RCC 7860 (cell line): ENCODE results near the gene JAKMIP3.

Experiments used
- DNase-seq: peaks from one replicate; pipeline ENCODE4 v3.0.0-alpha.2; 2015; ENCODE audit warnings: low spot score
- FAIRE-seq: peaks from 2 replicates; lab custom pipeline; 2012; peaks lifted over from hg19 to GRCh38; lab: Jason Lieb, UNC

Gene JAKMIP3

GRCh38 chr10:132043861-132044695 is 21.7 kb upstream of the JAKMIP3 start:
- FAIRE-seq (no peak), DNase-seq (no peak)

GRCh38 chr10:132044803-132045202 is 20.9 kb upstream of the JAKMIP3 start:
- no peak for DNase-seq
- FAIRE-seq: no peak

GRCh38 chr10:132045324-132045723 is 20.4 kb upstream of the JAKMIP3 start:
- DNase-seq: no peak
- FAIRE-seq: no peak

- FAIRE-seq (no peak), DNase-seq (no peak)
These were observed 18.0 kb upstream of the JAKMIP3 start for GRCh38 chr10:132047575-132048293.

GRCh38 chr10:132048294-132048667 is 17.5 kb upstream of the JAKMIP3 start:
- FAIRE-seq: no peak

GRCh38 chr10:132050191-132050590 is 15.6 kb upstream of the JAKMIP3 start:
- DNase-seq (no peak), FAIRE-seq (no peak)

More at GRCh38 chr10:132048294-132048667, 17.5 kb upstream of the JAKMIP3 start:
- no peak for DNase-seq

GRCh38 chr10:132052124-132052523 is 13.6 kb upstream of the JAKMIP3 start:
- FAIRE-seq: no peak
- no peak for DNase-seq

GRCh38 chr10:132054564-132054963 is 11.2 kb upstream of the JAKMIP3 start:
- DNase-seq (no peak), FAIRE-seq (no peak)

GRCh38 chr10:132055616-132056015 is 10.1 kb upstream of the JAKMIP3 start:
- DNase-seq (no peak), FAIRE-seq (no peak)

GRCh38 chr10:132056663-132057062 is 9.1 kb upstream of the JAKMIP3 start:
- FAIRE-seq (no peak), DNase-seq (no peak)

GRCh38 chr10:132057191-132057681 is 8.5 kb upstream of the JAKMIP3 start:
- DNase-seq (no peak), FAIRE-seq (no peak)

GRCh38 chr10:132058111-132058745 is 7.5 kb upstream of the JAKMIP3 start:
- FAIRE-seq: no peak
- no peak for DNase-seq

GRCh38 chr10:132058793-132059759 is 6.7 kb upstream of the JAKMIP3 start:
- no peak for FAIRE-seq
- no peak for DNase-seq

- no peak for DNase-seq
- FAIRE-seq: no peak
These were observed 5.8 kb upstream of the JAKMIP3 start for GRCh38 chr10:132059760-132060508.

GRCh38 chr10:132061030-132061429 is 4.7 kb upstream of the JAKMIP3 start:
- FAIRE-seq: no peak

GRCh38 chr10:132061465-132061864 is 4.3 kb upstream of the JAKMIP3 start:
- no peak for FAIRE-seq
- no peak for DNase-seq

More at GRCh38 chr10:132061030-132061429, 4.7 kb upstream of the JAKMIP3 start:
- DNase-seq: no peak

- DNase-seq: no peak
- no peak for FAIRE-seq
These were observed 3.6 kb upstream of the JAKMIP3 start for GRCh38 chr10:132062116-132062515.

- no peak for DNase-seq
- FAIRE-seq: no peak
These were observed 2.9 kb upstream of the JAKMIP3 start for GRCh38 chr10:132062641-132063390.

- no peak for DNase-seq
- FAIRE-seq: no peak
These were observed 2.3 kb upstream of the JAKMIP3 start for GRCh38 chr10:132063432-132063831.
